Neural crest cell (in vitro differentiated cells): ENCODE results near the gene SLC6A2. TPM values are rescaled to one million over a fixed set of nuclear protein-coding genes. Genes with fewer than 3 reads are reported as not detected.

Source experiments
- DNase-seq: peaks from one replicate; pipeline ENCODE4 v3.0.0; 2021; ENCODE audit warnings: low read depth, mixed read lengths, low spot score
- H3K27ac Mint-ChIP-seq: one replicate; pipeline ENCODE4 v1.8.0; 2021; ENCODE audit warnings: mild to moderate bottlenecking, mixed read lengths; ENCODE audit not compliant: unreplicated experiment
- H3K27me3 Mint-ChIP-seq: 2 replicates; pipeline ENCODE4 v1.8.0; 2021; ENCODE audit warnings: low read depth, mild to moderate bottlenecking, mixed read lengths
- H3K36me3 Mint-ChIP-seq: 2 replicates; pipeline ENCODE4 v1.8.0; 2021; ENCODE audit warnings: low read depth, mild to moderate bottlenecking, mixed read lengths
- H3K4me1 Mint-ChIP-seq: 2 replicates; pipeline ENCODE4 v1.8.0; 2021; ENCODE audit warnings: mixed read lengths
- H3K4me3 Mint-ChIP-seq: one replicate; pipeline ENCODE4 v1.8.0; 2021; ENCODE audit warnings: mild to moderate bottlenecking, mixed read lengths
- H3K9me3 Mint-ChIP-seq: 2 replicates; pipeline ENCODE4 v1.8.0; 2021; ENCODE audit warnings: mixed read lengths
- total RNA-seq: library from RNA; stranded (reverse); gene quantifications from 2 replicates; pipeline ENCODE4 v1.2.1, GENCODE V29; 2021
- TF ChIP-seq, protein P1 (sequence below): fragments of 200-600 bp; sonication (generic); conservative IDR thresholded peaks from 2 replicates; pipeline ENCODE4 v1.5.0; 2021; ENCODE audit warnings: antibody characterized with exemption, mild to moderate bottlenecking

Gene SLC6A2
- total RNA-seq, 1 donor from 2014 or later = not detected

DNA sequence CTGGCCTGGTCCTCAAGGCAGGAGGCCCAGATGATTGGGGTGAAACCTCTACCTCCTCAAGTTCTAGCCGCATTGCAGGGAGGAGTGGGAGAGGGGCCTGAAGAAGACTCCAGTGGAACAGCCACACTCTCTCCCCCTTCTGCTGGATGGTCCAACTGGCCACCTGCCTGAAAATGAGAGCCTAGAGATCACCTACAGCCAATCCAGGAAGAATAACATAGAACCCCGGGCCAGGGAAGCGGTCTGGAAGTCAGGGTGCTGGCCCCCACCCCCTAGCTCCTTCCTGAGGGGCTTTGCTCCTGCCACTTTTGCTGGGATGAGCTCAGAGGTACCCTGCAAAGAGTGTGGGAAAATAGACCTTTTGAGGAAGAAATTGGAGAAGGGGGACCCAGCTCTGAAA lies 1.8 kb downstream of the SLC6A2 start:
- no peaks in the 10 kb centered on the region for H3K36me3 Mint-ChIP-seq
- TF ChIP-seq, protein P1, sequence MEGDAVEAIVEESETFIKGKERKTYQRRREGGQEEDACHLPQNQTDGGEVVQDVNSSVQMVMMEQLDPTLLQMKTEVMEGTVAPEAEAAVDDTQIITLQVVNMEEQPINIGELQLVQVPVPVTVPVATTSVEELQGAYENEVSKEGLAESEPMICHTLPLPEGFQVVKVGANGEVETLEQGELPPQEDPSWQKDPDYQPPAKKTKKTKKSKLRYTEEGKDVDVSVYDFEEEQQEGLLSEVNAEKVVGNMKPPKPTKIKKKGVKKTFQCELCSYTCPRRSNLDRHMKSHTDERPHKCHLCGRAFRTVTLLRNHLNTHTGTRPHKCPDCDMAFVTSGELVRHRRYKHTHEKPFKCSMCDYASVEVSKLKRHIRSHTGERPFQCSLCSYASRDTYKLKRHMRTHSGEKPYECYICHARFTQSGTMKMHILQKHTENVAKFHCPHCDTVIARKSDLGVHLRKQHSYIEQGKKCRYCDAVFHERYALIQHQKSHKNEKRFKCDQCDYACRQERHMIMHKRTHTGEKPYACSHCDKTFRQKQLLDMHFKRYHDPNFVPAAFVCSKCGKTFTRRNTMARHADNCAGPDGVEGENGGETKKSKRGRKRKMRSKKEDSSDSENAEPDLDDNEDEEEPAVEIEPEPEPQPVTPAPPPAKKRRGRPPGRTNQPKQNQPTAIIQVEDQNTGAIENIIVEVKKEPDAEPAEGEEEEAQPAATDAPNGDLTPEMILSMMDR = no peak
- H3K9me3 Mint-ChIP-seq = no peaks in the 10 kb centered on the region
- peaks cover 64% of the 10 kb centered on the region for H3K27me3 Mint-ChIP-seq
- no peak overlapping the region for H3K4me3 Mint-ChIP-seq
- DNase-seq = no peak
- no peaks in the 10 kb centered on the region for H3K4me1 Mint-ChIP-seq
- no peak overlapping the region for H3K27ac Mint-ChIP-seq

DNA sequence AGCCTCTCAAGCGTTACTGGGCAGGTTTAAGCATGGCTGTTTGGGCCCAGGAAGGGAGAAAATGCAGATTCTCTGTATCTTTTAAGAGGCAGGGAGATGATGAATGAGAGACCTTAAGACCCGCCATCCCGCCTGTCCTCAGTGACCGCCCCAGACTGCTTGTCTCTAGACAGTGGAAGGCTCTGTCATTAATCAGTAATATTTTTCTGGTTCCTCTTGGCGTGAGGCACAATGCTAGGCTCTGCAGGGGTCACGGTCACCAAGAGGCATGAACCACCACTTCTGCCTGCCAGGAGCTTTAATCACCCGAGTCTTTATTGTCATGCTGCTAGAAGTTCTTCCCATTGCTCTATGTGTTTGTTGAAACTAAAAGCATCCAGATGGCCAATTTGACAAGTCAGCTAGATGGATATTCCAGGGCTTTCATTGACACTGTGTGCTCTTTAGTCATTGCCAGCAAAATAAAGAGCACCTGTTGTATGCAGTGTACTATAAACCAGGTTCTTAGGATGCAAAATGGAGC lies 3.2 kb downstream of the SLC6A2 start:
- no peak overlapping the region for H3K4me3 Mint-ChIP-seq
- H3K9me3 Mint-ChIP-seq = no peaks in the 10 kb centered on the region
- peaks cover 64% of the 10 kb centered on the region for H3K27me3 Mint-ChIP-seq
- H3K36me3 Mint-ChIP-seq = no peaks in the 10 kb centered on the region
- no peak for DNase-seq
- H3K27ac Mint-ChIP-seq = no peak overlapping the region
- TF ChIP-seq, protein P1 = no peak
- H3K4me1 Mint-ChIP-seq = no peaks in the 10 kb centered on the region

DNA sequence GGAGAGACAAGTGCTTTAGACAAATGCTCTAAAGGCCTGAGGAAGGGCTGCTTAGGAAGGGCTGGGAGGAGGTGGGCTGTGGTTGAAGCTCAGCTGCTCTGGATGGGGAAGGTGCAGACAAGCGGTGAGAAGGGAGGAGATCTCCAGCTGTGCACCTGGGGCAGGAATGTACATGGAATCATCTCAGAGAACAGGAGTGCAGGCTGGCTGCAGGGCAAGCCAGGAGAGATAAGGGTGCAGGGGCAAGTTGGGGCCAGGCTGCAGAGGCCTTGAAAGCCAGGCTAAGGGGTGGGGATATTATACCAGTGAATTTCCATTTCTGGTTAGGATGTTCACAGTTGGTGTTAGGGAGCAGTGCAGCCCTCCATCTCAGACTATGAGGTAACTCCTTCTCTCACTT lies 4.2 kb downstream of the SLC6A2 start:
- no peak for DNase-seq
- Mint-ChIP-seq H3K27me3 (peaks cover 64% of the 10 kb centered on the region), H3K36me3 (no peaks in the 10 kb centered on the region), H3K9me3 (no peaks in the 10 kb centered on the region), H3K27ac (no peak overlapping the region), H3K4me1 (no peaks in the 10 kb centered on the region), H3K4me3 (no peak overlapping the region)
- TF ChIP-seq, protein P1 = no peak

DNA sequence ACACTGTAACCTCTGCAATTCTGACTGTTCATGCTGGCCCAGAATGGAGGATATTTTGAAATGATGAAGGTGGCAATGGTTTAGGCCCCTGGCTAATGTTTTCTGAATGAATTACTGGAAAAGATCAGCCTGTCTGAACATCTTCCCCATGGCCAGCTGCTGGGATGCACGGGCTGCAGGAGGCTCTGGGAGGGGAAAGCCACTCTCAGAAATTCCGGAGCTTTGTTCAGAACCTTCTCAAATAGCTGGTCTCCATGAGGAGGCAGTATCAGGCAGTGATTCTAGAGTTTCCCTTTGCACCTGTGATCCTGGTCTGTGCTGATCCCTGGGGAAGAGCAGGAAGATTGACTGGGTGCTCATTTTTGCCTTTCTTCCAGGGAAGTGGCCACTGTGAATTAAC lies 5.0 kb downstream of the SLC6A2 start:
- H3K9me3 Mint-ChIP-seq = no peaks in the 10 kb centered on the region
- no peak for DNase-seq
- no peak overlapping the region for H3K4me3 Mint-ChIP-seq
- peaks cover 67% of the 10 kb centered on the region for H3K27me3 Mint-ChIP-seq
- TF ChIP-seq, protein P1 = no peak
- no peak overlapping the region for H3K27ac Mint-ChIP-seq
- no peaks in the 10 kb centered on the region for H3K4me1 Mint-ChIP-seq
- H3K36me3 Mint-ChIP-seq = no peaks in the 10 kb centered on the region

DNA sequence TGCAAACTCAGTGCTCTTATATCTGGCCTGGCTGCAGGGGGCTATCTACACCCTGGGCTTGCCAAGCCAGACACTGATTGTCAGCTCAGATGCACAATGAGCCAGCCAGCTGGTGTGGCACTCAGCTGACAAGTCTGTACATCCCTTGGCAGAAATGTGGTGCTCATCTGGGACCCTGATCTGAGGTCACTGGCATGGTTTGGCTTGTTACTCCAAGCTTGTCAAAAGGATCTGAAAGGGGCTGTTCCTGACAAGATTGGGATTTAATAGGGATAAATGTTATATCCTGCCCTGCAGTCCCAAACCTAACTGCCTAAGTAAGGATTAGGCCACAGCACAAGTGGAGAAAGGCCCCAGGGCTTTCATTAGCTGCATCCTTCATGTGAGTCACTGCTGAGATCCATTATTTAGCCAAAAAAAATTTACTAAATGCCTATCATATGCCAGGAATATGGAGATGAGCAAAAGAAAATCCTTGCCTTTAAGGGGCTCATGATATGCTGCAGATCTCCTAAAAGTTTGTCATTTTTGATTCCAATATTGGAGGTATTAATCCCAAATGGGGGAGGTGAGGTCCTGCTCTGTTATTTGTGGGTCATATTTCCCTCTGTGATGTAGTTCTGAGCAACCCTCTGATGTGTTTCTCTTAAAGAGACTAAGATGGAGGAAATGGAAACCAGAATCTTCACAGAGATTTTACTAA lies 6.3 kb downstream of the SLC6A2 start:
- Mint-ChIP-seq H3K9me3 (no peaks in the 10 kb centered on the region), H3K4me3 (no peak overlapping the region), H3K27ac (no peak overlapping the region), H3K36me3 (no peaks in the 10 kb centered on the region), H3K27me3 (peaks cover 56% of the 10 kb centered on the region), H3K4me1 (no peaks in the 10 kb centered on the region)
- DNase-seq = no peak
- TF ChIP-seq, protein P1 = no peak
